NCI-H2196 treated with DMSO at 0.1 percent for 48 hours (cell line): ENCODE measurements around the gene CRTAP.
"Not testable (repeated sequence)": the region's sequence is repeated elsewhere in the genome, so short reads cannot be mapped to it uniquely, and the experiment has no call there.

Experiments
- DNase-seq: peaks from one replicate; lab custom pipeline; 2025; ENCODE audit not compliant: unreplicated experiment; lab: John Stamatoyannopoulos, UW

Gene CRTAP

GRCh38 chr3:33173103-33173502, 59.3 kb downstream of the CRTAP start:
- no peak for DNase-seq

- DNase-seq, result no peak
These were observed 59.9 kb downstream of the CRTAP start for GRCh38 chr3:33173672-33174071.

GRCh38 chr3:33174095-33174494, 60.3 kb downstream of the CRTAP start:
- DNase-seq, result no peak

GRCh38 chr3:33174711-33175414, 61.0 kb downstream of the CRTAP start:
- no peak for DNase-seq

- no peak for DNase-seq
These were observed 65.3 kb downstream of the CRTAP start for GRCh38 chr3:33179132-33179531.

- no peak for DNase-seq
These were observed 67.4 kb downstream of the CRTAP start for GRCh38 chr3:33181229-33181628.

- not testable (repeated sequence) for DNase-seq
These were observed 67.8 kb downstream of the CRTAP start for GRCh38 chr3:33181641-33182040.

GRCh38 chr3:33184863-33185262, 71.0 kb downstream of the CRTAP start:
- no peak for DNase-seq

- DNase-seq, result no peak
These were observed 72.9 kb downstream of the CRTAP start for GRCh38 chr3:33186524-33187367.

GRCh38 chr3:33187368-33187634, 73.5 kb downstream of the CRTAP start:
- no peak for DNase-seq

GRCh38 chr3:33194303-33194702, 80.5 kb downstream of the CRTAP start:
- DNase-seq, result no peak

- DNase-seq, result no peak
These were observed 82.7 kb downstream of the CRTAP start for GRCh38 chr3:33196538-33196937.
